Gastroesophageal sphincter (tissue), 3 donors: ENCODE results near the gene TANC1.

Experiments used
- POLR2AphosphoS5 ChIP-seq: sonication (generic); formaldehyde crosslinking; IDR thresholded peaks from one replicate; pipeline ENCODE4 v1.6.1; 2017; ENCODE audit warnings: antibody characterized with exemption
- TF ChIP-seq, protein P1 (sequence below), 4 experiments: fragments of 200-600 bp in 2 of 4; fragments of 450-650 bp in 2 of 4; sonication (generic) in 1 of 4; IDR thresholded peaks; one replicate each; pipeline ENCODE4 v1.5.1; 2017 to 2019; ENCODE audit warnings: antibody characterized with exemption in 4 of 4, mild to moderate bottlenecking in 2 of 4, moderate library complexity in 2 of 4

DNA sequence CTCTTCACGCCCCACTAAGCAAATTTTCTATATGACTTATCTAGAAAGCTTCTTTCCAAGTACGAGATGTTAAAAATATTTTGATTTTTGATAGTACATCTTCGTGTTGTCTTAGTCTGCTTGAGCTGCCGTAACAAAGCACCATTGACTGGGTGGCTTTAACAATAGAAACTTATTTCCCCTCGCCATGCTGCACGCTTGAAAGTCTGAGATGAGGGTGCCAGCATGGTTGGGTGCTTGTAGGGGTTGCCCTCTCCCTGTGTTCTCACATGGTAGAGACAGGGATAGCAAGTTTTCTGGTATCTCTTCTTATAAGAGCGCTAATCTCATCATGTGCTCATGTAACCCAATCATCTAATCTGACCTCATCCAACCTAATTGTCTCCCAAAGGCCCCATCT is 106.2 kb downstream of the TANC1 start:
- TF ChIP-seq, protein P1, sequence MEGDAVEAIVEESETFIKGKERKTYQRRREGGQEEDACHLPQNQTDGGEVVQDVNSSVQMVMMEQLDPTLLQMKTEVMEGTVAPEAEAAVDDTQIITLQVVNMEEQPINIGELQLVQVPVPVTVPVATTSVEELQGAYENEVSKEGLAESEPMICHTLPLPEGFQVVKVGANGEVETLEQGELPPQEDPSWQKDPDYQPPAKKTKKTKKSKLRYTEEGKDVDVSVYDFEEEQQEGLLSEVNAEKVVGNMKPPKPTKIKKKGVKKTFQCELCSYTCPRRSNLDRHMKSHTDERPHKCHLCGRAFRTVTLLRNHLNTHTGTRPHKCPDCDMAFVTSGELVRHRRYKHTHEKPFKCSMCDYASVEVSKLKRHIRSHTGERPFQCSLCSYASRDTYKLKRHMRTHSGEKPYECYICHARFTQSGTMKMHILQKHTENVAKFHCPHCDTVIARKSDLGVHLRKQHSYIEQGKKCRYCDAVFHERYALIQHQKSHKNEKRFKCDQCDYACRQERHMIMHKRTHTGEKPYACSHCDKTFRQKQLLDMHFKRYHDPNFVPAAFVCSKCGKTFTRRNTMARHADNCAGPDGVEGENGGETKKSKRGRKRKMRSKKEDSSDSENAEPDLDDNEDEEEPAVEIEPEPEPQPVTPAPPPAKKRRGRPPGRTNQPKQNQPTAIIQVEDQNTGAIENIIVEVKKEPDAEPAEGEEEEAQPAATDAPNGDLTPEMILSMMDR (IDR thresholded peaks at IDR 0.05), result no peak
- TF ChIP-seq POLR2AphosphoS5, result no peak
